ENCODE data around the gene ATP10B. TPM values are rescaled to one million over a fixed set of nuclear protein-coding genes. Genes with fewer than 3 reads are reported as not detected.

Gene ATP10B
- total and polyA plus RNA-seq, 2 of the 13 experiments (the other 11 are each of a cell fraction or from before 2014, with no cell fraction given), result not detected

- ATAC-seq (no peak), DNase-seq (ENCODE audit: low spot score) (no peak), FAIRE-seq (no peak)
- H3K27ac ChIP-seq (ENCODE audit: extremely low read length, insufficient read depth, low read length), result no peak overlapping the region
- H3K79me2 ChIP-seq (ENCODE audit: insufficient read depth, low read length), result no peaks in the 10 kb centered on the region
- no peak overlapping the region for H3K4me3 ChIP-seq (replicated peaks in 1 of 3; ENCODE audit: insufficient read depth in 1 of 3, low read depth in 2 of 3, low read length in 3 of 3)
- H2AFZ ChIP-seq (ENCODE audit: low read length), result no peak overlapping the region
- no peaks in the 10 kb centered on the region for H3K27me3 ChIP-seq (ENCODE audit: control insufficient read depth in 1 of 2, insufficient read depth in 2 of 2, low read length in 2 of 2)
- no peaks in the 10 kb centered on the region for H3K36me3 ChIP-seq (replicated peaks in 1 of 2; ENCODE audit: control insufficient read depth in 1 of 2, insufficient read depth in 2 of 2, low read length in 2 of 2)
- in situ Hi-C loops (cut with HindIII; ENCODE audit: extremely low pct_ligation_motif_present, low pct_unique_long_range_greater_than_20kb), result no loop called here
- H3K9ac ChIP-seq (ENCODE audit: insufficient read depth, low read depth, low read length), result no peak overlapping the region
- no peak overlapping the region for H3K4me2 ChIP-seq (ENCODE audit: low read depth, low read length)
- H4K20me1 ChIP-seq (ENCODE audit: insufficient read depth, low read length), result no peaks in the 10 kb centered on the region
- H3K9me3 ChIP-seq (ENCODE audit: low read length), result no peaks in the 10 kb centered on the region
- BruUV-seq (replicated peaks), result no TSS peak
- ChIA-PET POLR2A (no interaction called here), CTCF (ENCODE audit: low intra/inter-chr PET ratio, low total read pairs) (no interaction called here)
- H3K4me1 ChIP-seq (ENCODE audit: insufficient read depth, low read length), result no peaks in the 10 kb centered on the region
- TF ChIP-seq PCBP1 (IDR thresholded peaks at IDR 0.05; ENCODE audit: borderline replicate concordance, low read depth, low read length) (no peak), TEAD3 (CRISPR knock-in tag; optimal IDR thresholded peaks at IDR 0.05; ENCODE audit: borderline replicate concordance) (no peak), ZSCAN31 (CRISPR knock-in tag; IDR thresholded peaks at IDR 0.05; ENCODE audit: low read depth) (no peak), RBM39 (IDR thresholded peaks at IDR 0.05; ENCODE audit: low read depth, low read length, poor library complexity, severe bottlenecking) (no peak), ZNF670 (CRISPR knock-in tag; IDR thresholded peaks at IDR 0.05; ENCODE audit: borderline replicate concordance) (no peak), CCAR2 (optimal IDR thresholded peaks at IDR 0.05; ENCODE audit: low read depth, low read length) (no peak), ZMYM4 (CRISPR knock-in tag; IDR thresholded peaks at IDR 0.05) (no peak)
- WGBS (ENCODE audit: low lambda C conversion rate), result 4% methylated on average over 5 of the region's 5 CpGs
- intact Hi-C loops (cut with micrococcal nuclease; ENCODE audit: unreplicated experiment), result no loop called here
Observed at GRCh38 chr5:160627921-160628618, 223.9 kb downstream of the ATP10B start.

- BruUV-seq (replicated peaks), result no TSS peak
- ATAC-seq (no peak), FAIRE-seq (no peak), DNase-seq (ENCODE audit: low spot score) (no peak)
- Histone ChIP-seq H3K36me3 (replicated peaks in 1 of 2; ENCODE audit: control insufficient read depth in 1 of 2, insufficient read depth in 2 of 2, low read length in 2 of 2) (no peaks in the 10 kb centered on the region), H3K79me2 (ENCODE audit: insufficient read depth, low read length) (no peaks in the 10 kb centered on the region), H3K4me1 (ENCODE audit: insufficient read depth, low read length) (no peaks in the 10 kb centered on the region), H3K27me3 (ENCODE audit: control insufficient read depth in 1 of 2, insufficient read depth in 2 of 2, low read length in 2 of 2) (no peaks in the 10 kb centered on the region), H2AFZ (ENCODE audit: low read length) (no peak overlapping the region), H3K27ac (ENCODE audit: extremely low read length, insufficient read depth, low read length) (no peak overlapping the region), H3K4me2 (ENCODE audit: low read depth, low read length) (no peak overlapping the region), H4K20me1 (ENCODE audit: insufficient read depth, low read length) (no peaks in the 10 kb centered on the region), H3K4me3 (replicated peaks in 1 of 3; ENCODE audit: insufficient read depth in 1 of 3, low read depth in 2 of 3, low read length in 3 of 3) (no peak overlapping the region), H3K9ac (ENCODE audit: insufficient read depth, low read depth, low read length) (no peak overlapping the region), H3K9me3 (ENCODE audit: low read length) (no peaks in the 10 kb centered on the region)
- intact Hi-C loops (cut with micrococcal nuclease; ENCODE audit: unreplicated experiment), result no loop called here
- 10% methylated on average over 7 of the region's 7 CpGs for WGBS (ENCODE audit: low lambda C conversion rate)
- TF ChIP-seq ZBTB39 (CRISPR knock-in tag; IDR thresholded peaks at IDR 0.05) (no peak), HINFP (CRISPR knock-in tag; IDR thresholded peaks at IDR 0.05; ENCODE audit: low read depth) (no peak), RFXANK (CRISPR knock-in tag; IDR thresholded peaks at IDR 0.05) (no peak), UBTF (CRISPR knock-in tag; IDR thresholded peaks at IDR 0.05) (no peak), NONO (IDR thresholded peaks at IDR 0.05) (no peak), NONO (CRISPR knock-in tag; conservative IDR thresholded peaks at IDR 0.05) (no peak)
- ChIA-PET CTCF (ENCODE audit: low intra/inter-chr PET ratio, low total read pairs) (no interaction called here), POLR2A (no interaction called here)
- in situ Hi-C loops (cut with HindIII; ENCODE audit: extremely low pct_ligation_motif_present, low pct_unique_long_range_greater_than_20kb), result no loop called here
Observed at GRCh38 chr5:160626322-160626721, 225.7 kb downstream of the ATP10B start.
